ENCODE measurements around the gene SUN1.

SUN1 gene

GRCh38 chr7:918118-918425 is 85.8 kb downstream of the SUN1 start:
- DNase-seq (ENCODE audit: extremely low read depth, low read depth) = no peak
- TF ChIP-seq, protein P1, sequence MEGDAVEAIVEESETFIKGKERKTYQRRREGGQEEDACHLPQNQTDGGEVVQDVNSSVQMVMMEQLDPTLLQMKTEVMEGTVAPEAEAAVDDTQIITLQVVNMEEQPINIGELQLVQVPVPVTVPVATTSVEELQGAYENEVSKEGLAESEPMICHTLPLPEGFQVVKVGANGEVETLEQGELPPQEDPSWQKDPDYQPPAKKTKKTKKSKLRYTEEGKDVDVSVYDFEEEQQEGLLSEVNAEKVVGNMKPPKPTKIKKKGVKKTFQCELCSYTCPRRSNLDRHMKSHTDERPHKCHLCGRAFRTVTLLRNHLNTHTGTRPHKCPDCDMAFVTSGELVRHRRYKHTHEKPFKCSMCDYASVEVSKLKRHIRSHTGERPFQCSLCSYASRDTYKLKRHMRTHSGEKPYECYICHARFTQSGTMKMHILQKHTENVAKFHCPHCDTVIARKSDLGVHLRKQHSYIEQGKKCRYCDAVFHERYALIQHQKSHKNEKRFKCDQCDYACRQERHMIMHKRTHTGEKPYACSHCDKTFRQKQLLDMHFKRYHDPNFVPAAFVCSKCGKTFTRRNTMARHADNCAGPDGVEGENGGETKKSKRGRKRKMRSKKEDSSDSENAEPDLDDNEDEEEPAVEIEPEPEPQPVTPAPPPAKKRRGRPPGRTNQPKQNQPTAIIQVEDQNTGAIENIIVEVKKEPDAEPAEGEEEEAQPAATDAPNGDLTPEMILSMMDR (IDR thresholded peaks at IDR 0.05; ENCODE audit: low read depth, low read length) = no peak

- TF ChIP-seq, protein P1 (IDR thresholded peaks at IDR 0.05; ENCODE audit: low read depth, low read length) = no peak
- no peak for DNase-seq (ENCODE audit: extremely low read depth, low read depth)
These were observed 86.3 kb downstream of the SUN1 start for GRCh38 chr7:918441-919113.

GRCh38 chr7:919114-919442 is 86.8 kb downstream of the SUN1 start:
- no peak for DNase-seq (ENCODE audit: extremely low read depth, low read depth)
- TF ChIP-seq, protein P1 (IDR thresholded peaks at IDR 0.05; ENCODE audit: low read depth, low read length) = no peak

DNA sequence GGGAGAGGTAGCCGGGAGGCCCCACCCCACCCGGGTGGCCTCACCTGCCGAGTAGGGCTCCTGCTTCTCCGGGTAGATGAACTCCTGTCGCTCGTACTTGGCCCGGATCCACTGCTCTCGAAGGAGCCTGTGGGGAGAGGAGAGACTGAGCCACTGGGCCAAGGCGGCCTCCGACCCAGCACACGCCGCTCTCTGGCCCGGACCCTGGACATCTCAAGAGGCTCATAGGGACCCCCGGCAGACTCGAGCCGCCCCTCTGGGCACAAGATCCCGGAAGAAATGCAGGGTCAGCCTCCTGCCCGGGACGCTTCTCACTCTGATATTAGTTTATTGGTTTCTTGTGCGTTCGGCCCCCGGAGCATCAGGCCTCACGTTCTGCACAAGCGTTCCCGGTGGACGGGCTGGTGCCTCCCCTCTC is 87.7 kb downstream of the SUN1 start:
- DNase-seq (ENCODE audit: extremely low read depth, low read depth) = no peak
- TF ChIP-seq, protein P1 (IDR thresholded peaks at IDR 0.05; ENCODE audit: low read depth, low read length) = no peak

DNA sequence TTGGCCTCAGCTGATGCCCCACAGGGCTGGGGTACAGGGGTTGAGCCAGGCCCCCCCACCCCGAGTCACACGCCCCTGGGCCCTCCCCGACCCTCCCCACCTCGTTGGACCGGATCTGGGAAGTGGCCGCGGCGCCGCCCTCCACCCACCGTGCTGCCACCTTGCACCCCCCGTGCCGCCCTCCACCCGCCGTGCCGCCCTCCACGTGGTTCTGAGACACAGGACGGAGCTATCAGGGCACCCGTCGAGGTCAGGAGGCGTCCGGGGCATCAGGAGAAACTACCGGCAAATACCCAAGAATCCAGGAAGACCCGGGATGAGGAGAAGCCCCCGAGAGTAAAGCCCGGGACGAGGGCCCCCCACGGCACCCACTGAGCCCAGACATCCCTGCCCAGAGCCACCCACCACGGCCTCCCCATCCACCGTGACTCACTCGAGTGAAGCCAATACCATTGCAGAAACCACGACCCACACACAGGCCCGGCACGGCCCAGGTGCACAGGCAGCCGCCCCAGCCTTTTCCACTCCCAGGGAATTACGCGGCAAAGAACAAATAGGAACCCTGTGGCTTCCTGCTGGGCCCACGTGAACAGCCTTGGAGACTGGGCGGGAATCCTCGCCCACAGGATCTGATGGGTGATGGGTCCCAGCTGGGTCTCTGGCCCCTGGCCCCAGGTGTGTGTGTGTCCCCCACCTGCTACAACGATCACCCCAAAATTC is 88.2 kb downstream of the SUN1 start:
- no peak for DNase-seq (ENCODE audit: extremely low read depth, low read depth)

GRCh38 chr7:921071-921461 is 88.8 kb downstream of the SUN1 start:
- no peak for DNase-seq (ENCODE audit: extremely low read depth, low read depth)
- TF ChIP-seq, protein P1 (IDR thresholded peaks at IDR 0.05; ENCODE audit: low read depth, low read length) = no peak

More for the DNA sequence above, 88.2 kb downstream of the SUN1 start:
- TF ChIP-seq, protein P1 (IDR thresholded peaks at IDR 0.05; ENCODE audit: low read depth, low read length) = no peak

DNA sequence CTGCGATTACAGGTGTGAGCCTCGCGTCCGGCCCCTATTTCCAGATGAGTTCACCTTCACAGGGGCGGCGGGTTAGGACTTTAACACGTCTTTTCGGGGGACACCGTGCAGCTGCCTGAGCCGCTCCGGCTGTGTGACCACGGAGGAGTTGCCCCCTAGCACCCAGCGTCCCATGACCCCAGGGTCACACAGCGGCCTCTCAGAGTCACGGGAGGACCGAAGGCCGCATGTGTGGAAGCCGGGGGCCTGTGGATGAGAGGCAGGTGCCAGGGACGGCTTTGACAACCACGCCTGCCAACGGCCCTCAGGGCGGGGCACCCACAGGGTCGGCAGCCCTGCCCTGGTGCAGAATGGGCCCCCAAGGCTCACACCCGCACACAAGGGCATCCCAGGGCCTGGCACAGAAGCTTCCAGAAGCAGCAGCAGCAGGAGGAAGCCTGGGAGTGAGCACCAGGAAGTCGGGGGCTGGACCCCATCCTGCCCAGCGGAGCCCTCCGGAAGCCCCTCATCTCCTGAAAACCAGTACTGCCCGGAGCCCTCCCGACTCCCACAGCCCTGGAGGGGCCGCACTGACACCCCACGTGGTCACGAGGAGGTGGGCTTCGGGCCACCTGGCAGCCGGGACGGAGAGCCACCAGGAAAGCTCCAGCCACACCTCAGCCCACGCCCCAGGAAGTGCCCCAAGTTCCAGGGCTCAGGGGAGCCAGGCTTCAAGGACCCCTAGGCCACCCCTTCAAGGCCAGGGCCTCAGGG is 89.5 kb downstream of the SUN1 start:
- DNase-seq (ENCODE audit: extremely low read depth, low read depth) = no peak
- TF ChIP-seq, protein P1 (IDR thresholded peaks at IDR 0.05; ENCODE audit: low read depth, low read length) = no peak

All from AG09319 (cell line).